Heart left ventricle (tissue), 13 donors: ENCODE results near the gene LYG1.

Experiments used
- CTCF ChIP-seq, 12 donors: fragments of 200-600 bp; sonication (generic) in 4 of 12; IDR thresholded peaks; one replicate each; pipeline versions ENCODE4 v1.5.0 to v1.8.0; 2018 to 2022; ENCODE audit warnings: antibody characterized with exemption in 12 of 12, mild to moderate bottlenecking in 5 of 12
- POLR2A ChIP-seq, 2 donors: fragments of 450-650 bp; IDR thresholded peaks; one replicate each; pipeline ENCODE4 v1.6.1; 2017; ENCODE audit warnings: antibody characterized with exemption in 2 of 2, mild to moderate bottlenecking in 2 of 2, moderate library complexity in 2 of 2
- donor health status: ischemic (EF 13 %, LVEDD 7.1; RV severe dilation, severe dysfunction).
- donor health status: DM: no; HTN: yes; CAD: no.
- donor health status: DM: no; HTN: no; CAD: no.
- donor health status: ischemic (EF 25% LVEDD 6.9; RV normal size, moderate dysfunction).
- donor health status: ischemic (EF 25% LVEDD 5.7; RV mildly dilated, moderate dysfunction).
- donor health status: ischemic (EF 35%, LVEDD 5.7; RV mildly dilated, moderate dysfunction).
- donor health status: nonischemic (EF 11% LVEDD 7.7; RV severe dilation, severe dysfunction).
- donor health status: DM: yes; HTN: yes; CAD: no.
- donor health status: PGD.
- donor health status: ischemic (EF 29% LVEDD 5.4; RV normal size, mild dysfunction).
- donor health status: nonischemic (EF 23%, LVEDD 6.1; RV moderate dilation, normal function).

DNA sequence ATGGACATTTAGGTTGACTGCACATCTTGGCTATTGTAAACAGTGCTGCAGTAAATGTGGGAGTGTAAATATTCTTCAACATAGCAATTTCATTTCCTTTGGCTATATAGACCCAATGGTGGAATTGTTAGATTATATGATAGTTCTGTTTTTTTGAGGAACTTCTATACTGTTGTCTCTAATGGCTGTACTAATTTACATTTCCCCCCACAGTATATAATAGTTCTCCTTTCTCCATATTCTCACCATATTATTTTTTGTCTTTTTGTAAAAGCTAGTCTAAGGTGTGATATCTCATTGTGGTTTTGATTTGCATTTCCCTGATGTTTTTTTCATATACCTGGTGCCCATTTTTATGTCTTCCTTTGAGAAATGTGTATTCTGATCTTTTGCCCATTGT is 49.2 kb upstream of the LYG1 start:
- no peak for TF ChIP-seq CTCF (IDR thresholded peaks at IDR 0.05)
- TF ChIP-seq POLR2A (IDR thresholded peaks at IDR 0.05), result no peak
